Body of pancreas (tissue), 4 donors: Measurements from ENCODE around the gene PRDM13.

Experiments used
- CTCF ChIP-seq, 7 experiments: fragments of 450-650 bp in 4 of 7; fragments of 200-600 bp in 3 of 7; sonication (generic) in 3 of 7; IDR thresholded peaks; one replicate each; pipeline ENCODE4 v1.5.1; 2016 to 2019; ENCODE audit warnings: antibody characterized with exemption in 7 of 7
- POLR2A ChIP-seq, 3 donors: fragments of 450-650 bp; IDR thresholded peaks; one replicate each; pipeline ENCODE4 v1.6.1; 2016; ENCODE audit warnings: antibody characterized with exemption in 3 of 3, mild to moderate bottlenecking in 2 of 3

GRCh38 chr6:99606656-99607415, at the start of gene PRDM13:
- TF ChIP-seq CTCF (IDR thresholded peaks at IDR 0.05) (no peak), POLR2A (IDR thresholded peaks at IDR 0.05) (no peak)
